SK-N-SH treated with all-trans-retinoic acid at 6 μM for 48 hours (cell line): ENCODE measurements around the gene ZNRF4.

ENCODE experiments used
- OSR1 ChIP-seq: fragments of 250-450 bp; sonication (Bioruptor Pico); IDR thresholded peaks from 2 replicates; pipeline ENCODE4 v1.8.0; 2022; ENCODE audit warnings: moderate library complexity, mild to moderate bottlenecking, inconsistent platforms
- TCF4 ChIP-seq: fragments of 250-450 bp; sonication (Bioruptor Pico); IDR thresholded peaks from 2 replicates; pipeline ENCODE4 v1.8.0; 2021; ENCODE audit warnings: mild to moderate bottlenecking, moderate library complexity, borderline replicate concordance
- ZFP30 ChIP-seq: fragments of 450-650 bp; formaldehyde crosslinking; IDR thresholded peaks from 2 replicates; pipeline ENCODE4 v1.5.0; 2022; ENCODE audit warnings: mild to moderate bottlenecking, moderate library complexity
- ZNF565 ChIP-seq: fragments of 450-650 bp; formaldehyde crosslinking; conservative IDR thresholded peaks from 2 replicates; pipeline ENCODE4 v1.5.0; 2020; ENCODE audit warnings: low read depth, mild to moderate bottlenecking, moderate library complexity

- TF ChIP-seq ZNF565 (CRISPR knock-in tag) (no peak), TCF4 (no peak), ZFP30 (CRISPR knock-in tag) (no peak), OSR1 (CRISPR knock-in tag) (no peak)
Measured at GRCh38 chr19:5489551-5489950, 34.3 kb downstream of the ZNRF4 start.
